ENCODE data around the gene TMEM18. TPM values are rescaled to one million over a fixed set of nuclear protein-coding genes. Genes with fewer than 3 reads are reported as not detected.

The TMEM18 gene
- total RNA-seq, 1 donor from 2014 or later = 34.6 TPM

DNA sequence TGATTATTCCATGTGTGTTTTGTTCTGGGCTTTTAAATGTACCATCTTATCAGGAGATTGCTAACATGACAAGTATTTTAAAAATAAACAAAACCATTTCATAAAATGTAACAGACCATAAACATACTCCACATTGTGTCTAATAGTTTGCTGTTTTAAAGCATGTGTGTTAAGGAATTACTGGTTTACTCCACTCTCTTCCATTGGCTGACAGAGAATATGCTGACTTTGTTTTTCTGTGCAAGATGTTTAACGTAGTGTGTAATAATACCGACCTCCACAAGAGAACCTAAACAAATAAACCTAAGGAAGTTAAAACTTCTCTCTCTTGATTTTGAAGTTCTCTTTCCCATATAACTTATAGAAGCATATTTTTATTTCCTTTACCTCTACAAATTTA lies 17.0 kb upstream of the TMEM18 start:
- H3K4me1 Mint-ChIP-seq = peaks cover 28% of the 10 kb centered on the region
- ChIA-PET POLR2A (interaction anchor here (1.1 kb wide), 1 partner anchor 16 kb away, joined by 4 read pairs; no protein-coding TSS in a partner anchor), CTCF (no interaction called here)
- no peak for TF ChIP-seq CTCF (IDR thresholded peaks at IDR 0.05)
- intact Hi-C loops (cut with micrococcal nuclease) = no loop called here
- ATAC-seq (ENCODE audit: low read depth) = no peak
- no peak overlapping the region for H3K4me3 Mint-ChIP-seq
- H3K27me3 Mint-ChIP-seq = no peaks in the 10 kb centered on the region
- DNase-seq = no peak
- H3K9me3 Mint-ChIP-seq = no peaks in the 10 kb centered on the region
- no peaks in the 10 kb centered on the region for H3K36me3 Mint-ChIP-seq (ENCODE audit: low read depth)
- H3K27ac Mint-ChIP-seq = no peak overlapping the region

GRCh38 chr2:693606-694005 lies 16.4 kb upstream of the TMEM18 start:
- Mint-ChIP-seq H3K27me3 (no peaks in the 10 kb centered on the region), H3K9me3 (no peaks in the 10 kb centered on the region), H3K36me3 (ENCODE audit: low read depth) (no peaks in the 10 kb centered on the region), H3K4me3 (no peak overlapping the region), H3K27ac (no peak overlapping the region), H3K4me1 (peaks cover 29% of the 10 kb centered on the region)
- ChIA-PET POLR2A (no interaction called here), CTCF (no interaction called here)
- no peak for TF ChIP-seq CTCF (IDR thresholded peaks at IDR 0.05)
- intact Hi-C loops (cut with micrococcal nuclease) = no loop called here
- DNase-seq (no peak), ATAC-seq (ENCODE audit: low read depth) (no peak)

- ChIA-PET POLR2A (no interaction called here), CTCF (no interaction called here)
- Mint-ChIP-seq H3K27ac (peak overlapping the region; percentile 64), H3K27me3 (no peaks in the 10 kb centered on the region), H3K36me3 (ENCODE audit: low read depth) (no peaks in the 10 kb centered on the region), H3K4me3 (no peak overlapping the region), H3K4me1 (peaks cover 33% of the 10 kb centered on the region), H3K9me3 (no peaks in the 10 kb centered on the region)
- TF ChIP-seq CTCF (IDR thresholded peaks at IDR 0.05) = no peak
- ATAC-seq (ENCODE audit: low read depth) (no peak), DNase-seq (no peak)
- intact Hi-C loops (cut with micrococcal nuclease) = no loop called here
Measured at GRCh38 chr2:692767-693166, 15.6 kb upstream of the TMEM18 start.

GRCh38 chr2:691821-692761 lies 14.9 kb upstream of the TMEM18 start:
- Mint-ChIP-seq H3K27ac (no peak overlapping the region), H3K9me3 (no peaks in the 10 kb centered on the region), H3K4me3 (no peak overlapping the region), H3K36me3 (ENCODE audit: low read depth) (no peaks in the 10 kb centered on the region), H3K4me1 (peaks cover 26% of the 10 kb centered on the region), H3K27me3 (no peaks in the 10 kb centered on the region)
- ChIA-PET CTCF (no interaction called here), POLR2A (no interaction called here)
- TF ChIP-seq CTCF (IDR thresholded peaks at IDR 0.05) = no peak
- DNase-seq (no peak), ATAC-seq (ENCODE audit: low read depth) (no peak)
- intact Hi-C loops (cut with micrococcal nuclease) = no loop called here

DNA sequence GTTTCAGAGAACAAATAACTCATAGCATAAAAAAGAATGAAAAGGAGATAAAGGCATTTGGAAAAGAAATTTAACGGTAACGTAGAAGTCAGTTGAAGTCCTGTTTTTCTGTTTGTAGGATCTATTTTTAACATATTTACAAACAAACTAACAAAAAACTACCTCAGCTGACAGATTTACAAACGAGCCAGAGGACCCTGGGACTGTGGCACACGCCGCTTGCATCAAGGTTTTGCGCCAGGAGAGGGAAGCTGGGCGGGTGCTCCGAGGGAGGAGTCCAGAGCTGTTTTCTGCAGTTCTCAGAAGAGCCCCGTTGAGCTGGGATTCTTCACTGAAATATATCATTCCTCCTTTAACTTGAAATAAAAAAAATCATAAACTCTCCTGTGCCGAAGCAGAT lies 13.6 kb upstream of the TMEM18 start:
- ChIA-PET POLR2A (interaction anchor here (0.9 kb wide), 1 partner anchor 13 kb away, joined by 9 read pairs; no protein-coding TSS in a partner anchor), CTCF (no interaction called here)
- Mint-ChIP-seq H3K27ac (no peak overlapping the region), H3K4me3 (no peak overlapping the region), H3K36me3 (ENCODE audit: low read depth) (no peaks in the 10 kb centered on the region), H3K27me3 (no peaks in the 10 kb centered on the region), H3K4me1 (peaks cover 13% of the 10 kb centered on the region), H3K9me3 (no peaks in the 10 kb centered on the region)
- intact Hi-C loops (cut with micrococcal nuclease) = no loop called here
- no peak for TF ChIP-seq CTCF (IDR thresholded peaks at IDR 0.05)
- no peak for ATAC-seq (ENCODE audit: low read depth)
- DNase-seq = no peak
